IMR-90 (cell line): ENCODE data around the gene PCARE. TPM values are rescaled to one million over a fixed set of nuclear protein-coding genes. Genes with fewer than 3 reads are reported as not detected.

ENCODE experiments used
- ATAC-seq: fragments of 200-7000 bp; cut with Tn5 transposase; 2 replicates; pipeline ENCODE4 v1.9.1; 2020; ENCODE audit warnings: low read depth, mild to moderate bottlenecking, moderate library complexity
- BruUV-seq: library from RNA; stranded (reverse); fragments of 400-500 nt; replicated peaks from 2 replicates; lab custom pipeline; 2021; lab: Mats Ljungman, UMichigan
- CTCF ChIA-PET: fragments of 300-600 bp; formaldehyde crosslinking; extraction: SDS; loops from one replicate; lab custom pipeline; 2021; ENCODE audit warnings: antibody characterized with exemption; lab: Yijun Ruan, JAX
- POLR2A ChIA-PET: fragments of 300-600 bp; sonication (Branson Sonifier 250); formaldehyde crosslinking; loops from one replicate; lab custom pipeline; 2022; ENCODE audit warnings: antibody characterized with exemption; ENCODE audit not compliant: unreplicated experiment; lab: Charles Lee
- DNase-seq: peaks from one replicate; pipeline ENCODE4 v3.0.0; 2013
- H2AFZ ChIP-seq: replicated peaks from 2 replicates; pipeline ENCODE3; 2013; ENCODE audit warnings: low read length, mild to moderate bottlenecking; ENCODE audit not compliant: poor library complexity
- H2AK5ac ChIP-seq: 2 replicates; pipeline ENCODE4 v1.6.1; 2013; ENCODE audit warnings: low read depth, low read length, inconsistent platforms
- H2AK9ac ChIP-seq: replicated peaks from 2 replicates; pipeline ENCODE3; 2013; ENCODE audit warnings: mild to moderate bottlenecking, low read depth, low read length, moderate library complexity; ENCODE audit not compliant: poor library complexity
- H2BK120ac ChIP-seq: 2 replicates; pipeline ENCODE4 v1.6.1; 2013; ENCODE audit warnings: low read depth, low read length, inconsistent platforms
- H2BK15ac ChIP-seq: 3 replicates; pipeline ENCODE4 v1.6.1; 2013; ENCODE audit warnings: low read depth, low read length, inconsistent platforms
- H2BK20ac ChIP-seq: 2 replicates; pipeline ENCODE4 v1.6.1; 2013; ENCODE audit warnings: low read depth, mild to moderate bottlenecking, inconsistent platforms, low read length, moderate library complexity
- H2BK5ac ChIP-seq: 2 replicates; pipeline ENCODE4 v1.6.1; 2013; ENCODE audit warnings: mild to moderate bottlenecking, low read depth, low read length, inconsistent platforms; ENCODE audit not compliant: poor library complexity, severe bottlenecking
- H3K14ac ChIP-seq: replicated peaks from 2 replicates; pipeline ENCODE4 v1.6.1; 2013; ENCODE audit warnings: low read depth, low read length, inconsistent platforms
- H3K18ac ChIP-seq: 2 replicates; pipeline ENCODE4 v1.6.1; 2013; ENCODE audit warnings: low read depth, low read length, control low read depth
- H3K23ac ChIP-seq: 2 replicates; pipeline ENCODE4 v1.6.1; 2013; ENCODE audit warnings: low read depth, low read length, inconsistent platforms
- H3K27ac ChIP-seq: 2 replicates; pipeline ENCODE4 v1.5.1; 2013; ENCODE audit warnings: mild to moderate bottlenecking, control low read depth, low read length; ENCODE audit not compliant: insufficient read depth
- H3K27me3 ChIP-seq: 2 replicates; pipeline ENCODE4 v1.6.1; 2013; ENCODE audit warnings: low read length; ENCODE audit not compliant: control insufficient read depth, insufficient read depth
- H3K36me3 ChIP-seq: 2 replicates; pipeline ENCODE4 v1.6.1; 2013; ENCODE audit warnings: low read length, mixed read lengths; ENCODE audit not compliant: control insufficient read depth, insufficient read depth
- H3K4ac ChIP-seq: 2 replicates; pipeline ENCODE4 v1.6.1; 2013; ENCODE audit warnings: low read depth, low read length, inconsistent platforms
- H3K4me1 ChIP-seq: 2 replicates; pipeline ENCODE4 v1.6.1; 2013; ENCODE audit warnings: low read length, mixed read lengths; ENCODE audit not compliant: control insufficient read depth, insufficient read depth
- H3K4me2 ChIP-seq: 2 replicates; pipeline ENCODE4 v1.6.1; 2013; ENCODE audit warnings: low read depth, mild to moderate bottlenecking, control low read depth, low read length, moderate library complexity
- H3K4me3 ChIP-seq: 2 replicates; pipeline ENCODE4 v1.5.1; 2013; ENCODE audit warnings: low read depth, mild to moderate bottlenecking, control low read depth, low read length, moderate library complexity; ENCODE audit not compliant: insufficient read depth
- H3K56ac ChIP-seq: 2 replicates; pipeline ENCODE4 v1.6.1; 2013; ENCODE audit warnings: low read length, inconsistent platforms; ENCODE audit not compliant: insufficient read depth; ENCODE audit errors: extremely low read depth
- H3K79me1 ChIP-seq, 2 experiments: 2 replicates each; pipeline ENCODE4 v1.6.1; 2013; ENCODE audit warnings: low read length in 2 of 2, inconsistent platforms in 1 of 2, low read depth in 1 of 2
- H3K9ac ChIP-seq: 2 replicates; pipeline ENCODE4 v1.6.1; 2013; ENCODE audit warnings: low read depth, low read length, control low read depth
- H3K9me1 ChIP-seq: 2 replicates; pipeline ENCODE4 v1.6.1; 2013; ENCODE audit warnings: low read length, inconsistent platforms; ENCODE audit not compliant: insufficient read depth
- H3K9me3 ChIP-seq: 2 replicates; pipeline ENCODE4 v1.6.1; 2013; ENCODE audit warnings: low read length; ENCODE audit not compliant: control insufficient read depth, insufficient read depth
- H4K20me1 ChIP-seq: 2 replicates; pipeline ENCODE4 v1.6.1; 2013; ENCODE audit warnings: low read length, inconsistent platforms; ENCODE audit not compliant: insufficient read depth
- H4K5ac ChIP-seq: 2 replicates; pipeline ENCODE4 v1.6.1; 2013; ENCODE audit warnings: mild to moderate bottlenecking, low read depth, low read length, control low read depth
- H4K8ac ChIP-seq, 2 experiments: 2 replicates each; pipeline ENCODE4 v1.6.1; 2013; ENCODE audit warnings: low read depth in 2 of 2, low read length in 2 of 2, control low read depth in 1 of 2, inconsistent platforms in 1 of 2
- H4K91ac ChIP-seq: 2 replicates; pipeline ENCODE4 v1.6.1; 2013; ENCODE audit warnings: low read depth, low read length, inconsistent platforms; ENCODE audit not compliant: insufficient read depth
- CEBPB ChIP-seq: IDR thresholded peaks from 2 replicates; pipeline ENCODE4 v1.6.1; 2012; ENCODE audit warnings: low read depth, low read length, improper control_type of control experiment
- CHD1 ChIP-seq: IDR thresholded peaks from 2 replicates; pipeline ENCODE4 v1.6.1; 2012; ENCODE audit warnings: low read depth, low read length, improper control_type of control experiment
- ELK1 ChIP-seq: fragments of 150-350 bp; IDR thresholded peaks from 2 replicates; pipeline ENCODE4 v1.6.1; 2016; ENCODE audit warnings: low read depth, mild to moderate bottlenecking, low read length, moderate library complexity, borderline replicate concordance
- FOS ChIP-seq: fragments of 150-350 bp; IDR thresholded peaks from 2 replicates; pipeline ENCODE4 v1.6.1; 2016; ENCODE audit warnings: low read depth, low read length
- MAFK ChIP-seq: IDR thresholded peaks from 2 replicates; pipeline ENCODE4 v1.6.1; 2012; ENCODE audit warnings: low read depth, low read length, improper control_type of control experiment
- MAZ ChIP-seq: IDR thresholded peaks from 2 replicates; pipeline ENCODE4 v1.6.1; 2012; ENCODE audit warnings: low read depth, mild to moderate bottlenecking, low read length, improper control_type of control experiment, moderate library complexity, borderline replicate concordance
- NFE2L2 ChIP-seq: fragments of 150-350 bp; IDR thresholded peaks from 2 replicates; pipeline ENCODE4 v1.6.1; 2016; ENCODE audit warnings: low read depth, mild to moderate bottlenecking, low read length
- POLR2A ChIP-seq: IDR thresholded peaks from 2 replicates; pipeline ENCODE4 v1.6.1; 2012; ENCODE audit warnings: mild to moderate bottlenecking, low read depth, low read length
- RFX5 ChIP-seq: IDR thresholded peaks from 2 replicates; pipeline ENCODE4 v1.8.0; 2012; ENCODE audit warnings: low read depth, mild to moderate bottlenecking, low read length, moderate library complexity
- SMC3 ChIP-seq: fragments of 150-350 bp; IDR thresholded peaks from 2 replicates; pipeline ENCODE4 v1.6.1; 2016; ENCODE audit warnings: low read depth, mild to moderate bottlenecking, antibody characterized with exemption, low read length, moderate library complexity
- USF2 ChIP-seq: fragments of 150-350 bp; IDR thresholded peaks from 2 replicates; pipeline ENCODE4 v1.6.1; 2017; ENCODE audit warnings: mild to moderate bottlenecking, antibody characterized with exemption, low read length, low read depth
- WGBS, 2 experiments: methylation state at CpG; one replicate each; pipeline versions ENCODE4 v1.1.5 to v1.1.7; 2013; ENCODE audit warnings: missing lambda C conversion rate in 2 of 2; ENCODE audit not compliant: insufficient read length in 1 of 2; ENCODE audit errors: extremely low coverage in 2 of 2; 5-methylcytosine and 5-hydroxymethylcytosine counted together
- dilution Hi-C: fragments of 300-500 bp; cut with HindIII; formaldehyde crosslinking; loops from one replicate; pipeline ENCODE4 v1.14.3; 2018; ENCODE audit warnings: low sequenced_read_pairs; ENCODE audit not compliant: unreplicated experiment
- in situ Hi-C: fragments of 300-500 bp; cut with MboI; formaldehyde crosslinking; loops from 3 replicates; pipeline ENCODE4 v1.14.3; 2019; ENCODE audit warnings: low sequenced_read_pairs, inconsistent platforms, mixed read lengths
- intact Hi-C: fragments of 100-400 bp; cut with micrococcal nuclease; formaldehyde crosslinking; loops from 2 replicates; pipeline ENCODE4 v1.10.0; 2022
- polyA plus RNA-seq, 3 experiments: library from polyadenylated mRNA; depleted of rRNA; stranded (reverse); fragments of >200 nt; gene quantifications; 2 replicates each; pipeline ENCODE4 v1.2.3, GENCODE V29; 2012; ENCODE audit warnings: low replicate concordance in 1 of 3
- total RNA-seq: library from RNA; depleted of rRNA; stranded (reverse); fragments of >200 nt; gene quantifications from 2 replicates; pipeline ENCODE4 v1.2.3, GENCODE V29; 2012
- TF ChIP-seq, protein P1 (sequence below): conservative IDR thresholded peaks from 2 replicates; pipeline ENCODE4 v1.5.1; 2012; ENCODE audit warnings: mild to moderate bottlenecking, low read depth, low read length, improper control_type of control experiment

PCARE gene
- total and polyA plus RNA-seq, 2 of the 4 experiments (the other 2 are of a cell fraction): not detected

GRCh38 chr2:29025711-29026110 is 48.6 kb downstream of the PCARE start:
- Histone ChIP-seq H2BK120ac (no peak overlapping the region), H2BK20ac (no peak overlapping the region), H3K56ac (no peak overlapping the region), H2BK5ac (no peak overlapping the region), H3K36me3 (no peaks in the 10 kb centered on the region), H2AK9ac (no peak overlapping the region), H3K18ac (no peak overlapping the region), H3K23ac (no peak overlapping the region), H3K9ac (no peak overlapping the region), H3K79me1 (no peaks in the 10 kb centered on the region), H3K4me3 (no peak overlapping the region), H2BK15ac (no peak overlapping the region), H3K27ac (no peak overlapping the region), H4K5ac (no peak overlapping the region), H2AK5ac (no peak overlapping the region), H3K9me1 (no peaks in the 10 kb centered on the region), H4K91ac (no peak overlapping the region), H3K9me3 (no peaks in the 10 kb centered on the region), H3K4ac (no peak overlapping the region), H4K20me1 (no peaks in the 10 kb centered on the region), H3K27me3 (peaks cover 5% of the 10 kb centered on the region; the same call in 1 of the 2 replicates), H3K14ac (no peak overlapping the region), H2AFZ (no peak overlapping the region), H3K4me1 (no peaks in the 10 kb centered on the region), H3K4me2 (no peak overlapping the region), H4K8ac (no peak overlapping the region)
- POLR2A ChIA-PET: no interaction called here
- in situ Hi-C loops: no loop called here
- intact Hi-C loops: no loop called here
- dilution Hi-C loops: no loop called here
- DNase-seq (no peak), ATAC-seq (no peak)
- no TSS peak for BruUV-seq
- WGBS, 2 experiments: no CpG with 5 or more reads among the region's 3 CpGs
- CTCF ChIA-PET: no interaction called here
- no peak for TF ChIP-seq MAFK
- TF ChIP-seq SMC3: no peak
- TF ChIP-seq CEBPB: no peak
- TF ChIP-seq USF2: no peak
- no peak for TF ChIP-seq RFX5
- TF ChIP-seq, protein P1, sequence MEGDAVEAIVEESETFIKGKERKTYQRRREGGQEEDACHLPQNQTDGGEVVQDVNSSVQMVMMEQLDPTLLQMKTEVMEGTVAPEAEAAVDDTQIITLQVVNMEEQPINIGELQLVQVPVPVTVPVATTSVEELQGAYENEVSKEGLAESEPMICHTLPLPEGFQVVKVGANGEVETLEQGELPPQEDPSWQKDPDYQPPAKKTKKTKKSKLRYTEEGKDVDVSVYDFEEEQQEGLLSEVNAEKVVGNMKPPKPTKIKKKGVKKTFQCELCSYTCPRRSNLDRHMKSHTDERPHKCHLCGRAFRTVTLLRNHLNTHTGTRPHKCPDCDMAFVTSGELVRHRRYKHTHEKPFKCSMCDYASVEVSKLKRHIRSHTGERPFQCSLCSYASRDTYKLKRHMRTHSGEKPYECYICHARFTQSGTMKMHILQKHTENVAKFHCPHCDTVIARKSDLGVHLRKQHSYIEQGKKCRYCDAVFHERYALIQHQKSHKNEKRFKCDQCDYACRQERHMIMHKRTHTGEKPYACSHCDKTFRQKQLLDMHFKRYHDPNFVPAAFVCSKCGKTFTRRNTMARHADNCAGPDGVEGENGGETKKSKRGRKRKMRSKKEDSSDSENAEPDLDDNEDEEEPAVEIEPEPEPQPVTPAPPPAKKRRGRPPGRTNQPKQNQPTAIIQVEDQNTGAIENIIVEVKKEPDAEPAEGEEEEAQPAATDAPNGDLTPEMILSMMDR: no peak
- TF ChIP-seq FOS: no peak
- TF ChIP-seq CHD1: no peak
- no peak for TF ChIP-seq ELK1
- no peak for TF ChIP-seq POLR2A
- TF ChIP-seq MAZ: no peak
- no peak for TF ChIP-seq NFE2L2
